Upper lobe of left lung (tissue), 6 donors: ENCODE data around the gene RGN. TPM values are rescaled to one million over a fixed set of nuclear protein-coding genes. Genes with fewer than 3 reads are reported as not detected.

Experiments
- ATAC-seq, 2 donors: fragments of 200-7000 bp; cut with Tn5 transposase; one replicate each; pipeline ENCODE4 v1.9.1; 2022; ENCODE audit warnings: mild to moderate bottlenecking in 2 of 2, moderate library complexity in 2 of 2; ENCODE audit not compliant: low FRiP score in 2 of 2
- DNase-seq, 2 donors: peaks; one replicate each; pipeline ENCODE4 v3.0.0-alpha.2; 2019 to 2020
- H3K27ac ChIP-seq, 4 donors: fragments of 200-600 bp; sonication (generic); one replicate each; pipeline ENCODE4 v1.5.1; 2016 to 2019
- H3K27me3 ChIP-seq, 4 donors: fragments of 200-600 bp; sonication (generic); one replicate each; pipeline ENCODE4 v1.5.1; 2017 to 2019
- H3K36me3 ChIP-seq, 4 donors: fragments of 200-600 bp; sonication (generic); one replicate each; pipeline ENCODE4 v1.5.1; 2016 to 2019
- H3K4me1 ChIP-seq, 4 donors: fragments of 200-600 bp; sonication (generic); one replicate each; pipeline ENCODE4 v1.5.1; 2018 to 2019
- H3K4me3 ChIP-seq, 4 donors: fragments of 200-600 bp; sonication (generic); one replicate each; pipeline ENCODE4 v1.5.1; 2017 to 2019; ENCODE audit warnings: mild to moderate bottlenecking in 2 of 4, moderate library complexity in 1 of 4
- H3K9me3 ChIP-seq, 4 donors: fragments of 200-600 bp; sonication (generic); one replicate each; pipeline ENCODE4 v1.5.1; 2018 to 2019
- CTCF ChIP-seq, 6 experiments: fragments of 450-650 bp in 4 of 6; fragments of 200-600 bp in 2 of 6; sonication (generic) in 2 of 6; IDR thresholded peaks; one replicate each; pipeline ENCODE4 v1.5.1; 2016 to 2019; ENCODE audit warnings: antibody characterized with exemption in 6 of 6
- EP300 ChIP-seq, 4 donors: sonication (generic); formaldehyde crosslinking; IDR thresholded peaks; one replicate each; pipeline ENCODE4 v1.5.1; 2017; ENCODE audit warnings: antibody characterized with exemption in 4 of 4, control low read depth in 2 of 4
- POLR2A ChIP-seq, 4 donors: fragments of 450-650 bp; IDR thresholded peaks; one replicate each; pipeline ENCODE4 v1.5.1; 2016 to 2017; ENCODE audit warnings: antibody characterized with exemption in 4 of 4, mild to moderate bottlenecking in 2 of 4
- POLR2AphosphoS5 ChIP-seq, 2 donors: sonication (generic); formaldehyde crosslinking; IDR thresholded peaks; one replicate each; pipeline ENCODE4 v1.5.1; 2017; ENCODE audit warnings: antibody characterized with exemption in 2 of 2
- WGBS, 2 donors: methylation state at CpG; one replicate each; pipeline ENCODE4 v1.1.5; 2017 to 2018; 5-methylcytosine and 5-hydroxymethylcytosine counted together
- total RNA-seq, 6 donors: library from RNA; depleted of rRNA in 4 of 6; stranded (reverse); fragments of >200 nt in 4 of 6; gene quantifications; one replicate each; pipeline versions ENCODE4 v1.1.0 to v1.2.1, GENCODE V29; 2016 to 2021
- donor health status: DM: no; HTN: no; CAD: no; lungs with moderate emphysema.
- donor health status: DM: no; HTN: yes; CAD: no; lungs with severe emphysema.

The RGN gene
- total RNA-seq, 6 donors from 2014 or later = 7.3 to 51.3 (median 9.6) TPM

DNA sequence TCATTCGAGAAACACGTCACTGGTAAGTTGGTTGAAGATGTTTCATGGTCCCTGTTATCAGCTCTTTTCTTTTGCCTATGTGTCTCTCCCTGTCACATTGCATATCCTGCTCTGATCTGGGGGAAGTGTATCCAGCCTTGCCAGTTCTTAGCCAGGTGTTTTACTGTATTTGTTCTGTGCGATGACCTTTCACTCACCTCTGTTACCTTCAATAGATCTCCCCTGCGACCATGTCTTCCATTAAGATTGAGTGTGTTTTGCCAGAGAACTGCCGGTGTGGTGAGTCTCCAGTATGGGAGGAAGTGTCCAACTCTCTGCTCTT, 2.6 kb downstream of the RGN start:
- Histone ChIP-seq H3K27ac (no peak overlapping the region), H3K36me3 (no peaks in the 10 kb centered on the region), H3K4me3 (no peak overlapping the region), H3K4me1 (no peaks in the 10 kb centered on the region), H3K9me3 (no peaks in the 10 kb centered on the region), H3K27me3 (no peaks in the 10 kb centered on the region)
- ATAC-seq (no peak), DNase-seq (no peak)
- TF ChIP-seq POLR2AphosphoS5 (IDR thresholded peaks at IDR 0.05) (no peak), EP300 (IDR thresholded peaks at IDR 0.05) (no peak), CTCF (IDR thresholded peaks at IDR 0.05) (no peak), POLR2A (IDR thresholded peaks at IDR 0.05) (no peak)
- 51 to 63% methylated on average over 4 to 5 of the region's 5 CpGs for WGBS, 2 donors

GRCh38 chrX:47091149-47091775, 13.0 kb downstream of the RGN start:
- no peak for DNase-seq
- no peaks in the 10 kb centered on the region for H3K27me3 ChIP-seq
- TF ChIP-seq EP300 (IDR thresholded peaks at IDR 0.05) (no peak), POLR2A (IDR thresholded peaks at IDR 0.05) (no peak), CTCF (IDR thresholded peaks at IDR 0.05) (no peak), POLR2AphosphoS5 (IDR thresholded peaks at IDR 0.05) (no peak)
- 28 to 37% methylated on average over 4 of the region's 4 CpGs for WGBS, 2 donors
- H3K4me1 ChIP-seq = no peaks in the 10 kb centered on the region
- H3K36me3 ChIP-seq = no peaks in the 10 kb centered on the region
- no peak overlapping the region for H3K4me3 ChIP-seq
- H3K9me3 ChIP-seq = no peaks in the 10 kb centered on the region
- no peak for ATAC-seq
- H3K27ac ChIP-seq = no peak overlapping the region

GRCh38 chrX:47093248-47093647, 15.0 kb downstream of the RGN start:
- WGBS, 2 donors = 0 to 6% methylated on average over 1 of the region's 1 CpG
- Histone ChIP-seq H3K9me3 (no peaks in the 10 kb centered on the region), H3K4me1 (no peaks in the 10 kb centered on the region), H3K4me3 (no peak overlapping the region), H3K36me3 (no peaks in the 10 kb centered on the region), H3K27me3 (no peaks in the 10 kb centered on the region), H3K27ac (no peak overlapping the region)
- ATAC-seq (no peak), DNase-seq (no peak)
- TF ChIP-seq CTCF (IDR thresholded peaks at IDR 0.05) (peak in 4 of 6 experiments; percentile 16 to 42 (median 33)), POLR2AphosphoS5 (IDR thresholded peaks at IDR 0.05) (no peak)

DNA sequence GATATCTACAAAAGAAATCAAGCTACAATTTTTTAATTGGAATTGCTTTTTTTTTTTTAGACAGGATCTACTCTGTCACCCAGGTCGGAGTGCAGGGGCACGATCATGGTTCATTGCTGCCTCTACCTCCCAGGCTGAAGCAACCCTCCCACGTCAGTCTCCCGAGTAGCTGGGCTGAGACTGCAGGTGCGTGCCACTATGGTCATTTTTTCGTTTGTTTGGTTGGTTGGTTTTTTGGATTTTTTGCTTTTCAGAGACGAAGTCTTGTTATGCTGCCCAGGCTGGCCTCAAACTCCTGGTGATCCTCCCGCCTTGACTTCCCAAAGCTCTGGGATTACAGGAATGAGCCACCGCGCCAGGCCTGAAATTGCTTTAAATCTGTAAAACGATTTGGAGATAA, 15.6 kb downstream of the RGN start:
- Histone ChIP-seq H3K27ac (no peak overlapping the region), H3K4me3 (no peak overlapping the region), H3K27me3 (no peaks in the 10 kb centered on the region), H3K36me3 (no peaks in the 10 kb centered on the region), H3K4me1 (no peaks in the 10 kb centered on the region), H3K9me3 (no peaks in the 10 kb centered on the region)
- no peak for TF ChIP-seq EP300 (IDR thresholded peaks at IDR 0.05)
- TF ChIP-seq POLR2A (IDR thresholded peaks at IDR 0.05) = no peak
- TF ChIP-seq CTCF (IDR thresholded peaks at IDR 0.05) = no peak
- TF ChIP-seq POLR2AphosphoS5 (IDR thresholded peaks at IDR 0.05) = no peak
- no peak for ATAC-seq
- 77 to 89% methylated on average over 11 of the region's 11 CpGs for WGBS, 2 donors
- DNase-seq = no peak

- no peak overlapping the region for H3K27ac ChIP-seq
- WGBS, 2 donors = 76 to 90% methylated on average over 2 to 4 of the region's 4 CpGs
- ATAC-seq = no peak
Observed at GRCh38 chrX:47097018-47097417, 18.8 kb downstream of the RGN start.

More at GRCh38 chrX:47097018-47097417, 18.8 kb downstream of the RGN start:
- H3K27me3 ChIP-seq = no peaks in the 10 kb centered on the region
- DNase-seq = no peak
- H3K9me3 ChIP-seq = no peaks in the 10 kb centered on the region
- TF ChIP-seq POLR2AphosphoS5 (IDR thresholded peaks at IDR 0.05) (no peak), CTCF (IDR thresholded peaks at IDR 0.05) (no peak), EP300 (IDR thresholded peaks at IDR 0.05) (no peak), POLR2A (IDR thresholded peaks at IDR 0.05) (no peak)
- no peaks in the 10 kb centered on the region for H3K36me3 ChIP-seq
- H3K4me3 ChIP-seq = no peak overlapping the region
- H3K4me1 ChIP-seq = no peaks in the 10 kb centered on the region
